SHP77 (cell line): Measurements from ENCODE around the gene CACNA1C.
A peak's percentile ranks its signal among the peaks of the same experiment; 100 is the strongest.

Experiments used
- DNase-seq, 2 experiments: peaks; one replicate each; lab custom pipeline; 2025; lab: John Stamatoyannopoulos, UW

Gene CACNA1C

GRCh38 chr12:2344476-2344875 is 291.7 kb downstream of the CACNA1C start:
- DNase-seq = no peak

GRCh38 chr12:2344885-2345284 is 292.1 kb downstream of the CACNA1C start:
- DNase-seq = no peak

GRCh38 chr12:2345902-2346301 is 293.1 kb downstream of the CACNA1C start:
- no peak for DNase-seq

GRCh38 chr12:2346416-2346815 is 293.6 kb downstream of the CACNA1C start:
- DNase-seq = no peak

DNA sequence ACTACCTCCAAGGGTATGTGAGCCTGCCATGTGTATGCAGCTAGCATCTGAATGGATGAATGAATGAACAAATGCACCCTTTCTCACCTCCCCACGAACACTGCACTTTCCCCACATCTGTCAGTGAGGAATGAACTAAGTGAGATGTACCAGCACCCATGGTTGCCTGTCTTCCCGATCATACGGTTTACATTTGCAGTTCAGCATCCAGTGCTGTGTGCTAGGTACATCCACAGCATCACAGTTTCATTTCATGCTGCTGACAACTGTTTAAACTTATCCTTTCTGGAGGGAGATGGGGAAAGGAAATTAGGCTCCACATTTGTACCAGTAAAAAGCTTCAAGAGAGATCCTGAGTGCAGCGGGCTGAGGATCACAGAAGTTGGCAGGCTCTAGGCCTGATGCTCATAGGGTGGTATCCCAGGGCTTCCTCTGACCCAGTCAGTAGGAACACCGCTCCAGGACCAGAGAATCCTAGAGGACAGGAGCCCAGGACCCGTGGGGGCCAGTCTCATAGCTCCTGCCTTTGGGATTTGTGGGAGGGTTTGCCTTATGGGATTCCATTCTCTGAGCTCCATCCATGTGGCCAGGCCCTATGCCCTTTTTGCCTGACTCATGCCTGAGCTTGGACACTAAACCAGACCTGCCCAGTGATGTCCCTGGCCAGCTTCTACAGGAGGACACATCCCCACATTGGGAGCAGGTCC is 294.5 kb downstream of the CACNA1C start:
- DNase-seq = no peak

GRCh38 chr12:2347844-2348481 is 295.2 kb downstream of the CACNA1C start:
- no peak for DNase-seq

GRCh38 chr12:2348482-2348852 is 295.7 kb downstream of the CACNA1C start:
- no peak for DNase-seq

DNA sequence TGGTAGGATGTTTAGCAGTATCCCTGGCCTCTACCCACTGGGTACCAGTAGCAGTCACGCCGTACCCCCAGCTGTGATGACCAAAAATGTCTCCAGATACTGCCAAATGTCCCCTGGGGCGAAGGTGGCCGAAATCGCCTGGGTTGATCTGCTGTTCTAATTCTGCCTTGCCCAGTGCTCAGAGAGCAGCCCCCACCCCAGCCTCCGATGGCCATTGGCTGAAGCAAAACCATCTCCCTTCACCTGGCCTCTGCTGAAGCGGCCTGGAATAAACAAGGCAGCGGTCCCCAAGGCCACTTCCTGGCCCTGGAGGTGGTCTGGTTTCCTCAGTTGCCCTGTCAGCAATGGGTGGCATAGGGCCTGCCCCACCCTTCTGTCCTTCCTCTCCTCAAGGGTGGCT is 298.4 kb downstream of the CACNA1C start:
- no peak for DNase-seq

- no peak for DNase-seq
These were observed 299.4 kb downstream of the CACNA1C start for GRCh38 chr12:2352203-2352602.

- no peak for DNase-seq
These were observed 300.5 kb downstream of the CACNA1C start for GRCh38 chr12:2353281-2353680.

DNA sequence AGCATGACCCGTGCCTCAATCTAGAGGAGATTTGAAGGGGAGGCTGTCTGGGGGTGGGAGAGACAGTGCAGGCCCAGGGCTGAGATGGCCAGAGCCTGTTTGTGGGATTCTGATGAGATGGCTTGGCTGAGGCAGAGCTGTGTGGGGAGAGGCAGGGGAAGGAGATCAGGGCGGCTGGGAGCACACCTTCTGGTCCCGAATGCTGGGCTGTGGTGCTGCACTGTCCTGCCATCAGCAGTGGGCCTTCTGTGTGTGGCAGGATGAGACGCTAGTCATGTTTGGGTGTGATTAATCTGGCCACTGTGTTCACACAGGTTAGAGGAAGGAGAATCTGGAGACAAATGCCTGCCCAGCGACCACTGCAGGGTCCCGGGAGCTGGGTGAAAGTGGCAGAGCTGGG is 300.9 kb downstream of the CACNA1C start:
- no peak for DNase-seq

DNA sequence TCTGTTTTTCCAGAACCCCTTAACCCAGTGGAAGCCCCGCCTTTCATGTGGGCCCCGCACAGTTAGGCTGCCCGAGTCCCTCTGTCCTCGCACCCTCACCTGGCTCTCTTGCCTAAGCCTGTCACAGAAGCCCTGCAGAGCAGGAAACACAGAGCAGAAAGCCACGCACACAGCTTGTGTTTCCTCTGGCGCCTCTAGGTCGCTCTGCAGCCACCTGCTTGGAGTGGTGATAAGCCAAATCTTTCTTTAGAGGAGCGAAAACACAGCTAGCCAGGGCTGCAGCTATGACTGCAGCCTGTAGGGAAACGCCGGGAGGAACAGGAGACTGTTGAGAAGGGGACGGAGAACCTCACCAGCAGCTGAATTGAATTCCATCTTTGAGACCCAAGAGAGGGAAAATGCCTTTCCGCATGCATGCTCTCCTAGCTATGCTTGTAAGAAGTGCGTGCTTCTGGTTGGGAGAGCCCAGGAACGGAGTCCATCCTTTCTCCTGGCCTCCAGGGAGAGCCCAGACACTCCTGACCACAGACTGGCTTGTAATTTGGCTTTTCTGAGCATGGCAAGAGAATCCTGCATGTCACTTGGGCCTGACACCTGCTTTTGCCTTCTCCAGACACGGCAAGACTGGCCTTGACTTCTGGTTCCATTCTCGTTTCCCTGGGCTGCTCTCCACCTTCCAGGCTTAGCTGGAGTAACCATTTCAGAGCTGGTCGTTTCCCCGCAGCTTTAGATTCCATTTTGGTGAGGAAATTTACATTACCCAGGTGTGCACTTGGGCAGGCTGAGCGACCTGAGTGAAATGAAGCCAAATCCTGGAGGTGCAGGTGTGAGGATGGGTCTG is 301.6 kb downstream of the CACNA1C start:
- DNase-seq = peak in 1 of 2 experiments; percentile 9

DNA sequence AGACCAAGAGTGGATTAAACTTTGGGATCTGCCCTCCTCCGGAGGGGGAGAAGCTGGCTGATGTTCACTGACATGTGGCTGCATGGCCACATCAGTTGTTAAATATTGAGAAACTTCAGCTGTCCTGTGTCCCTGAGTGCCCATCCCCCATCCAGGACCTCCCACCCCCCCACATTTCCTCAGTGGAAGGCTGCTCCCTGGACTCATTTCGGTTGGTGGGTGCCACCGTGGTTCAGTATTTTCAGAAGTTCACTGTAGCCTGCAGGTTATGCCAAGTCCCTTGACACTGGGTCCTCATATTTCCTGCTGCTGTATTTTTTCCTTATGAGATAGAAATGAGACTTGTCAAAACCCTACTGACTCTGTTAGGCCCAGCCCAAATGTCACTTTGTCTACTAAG is 302.4 kb downstream of the CACNA1C start:
- DNase-seq = no peak

- no peak for DNase-seq
These were observed 302.8 kb downstream of the CACNA1C start for GRCh38 chr12:2355604-2356003.

DNA sequence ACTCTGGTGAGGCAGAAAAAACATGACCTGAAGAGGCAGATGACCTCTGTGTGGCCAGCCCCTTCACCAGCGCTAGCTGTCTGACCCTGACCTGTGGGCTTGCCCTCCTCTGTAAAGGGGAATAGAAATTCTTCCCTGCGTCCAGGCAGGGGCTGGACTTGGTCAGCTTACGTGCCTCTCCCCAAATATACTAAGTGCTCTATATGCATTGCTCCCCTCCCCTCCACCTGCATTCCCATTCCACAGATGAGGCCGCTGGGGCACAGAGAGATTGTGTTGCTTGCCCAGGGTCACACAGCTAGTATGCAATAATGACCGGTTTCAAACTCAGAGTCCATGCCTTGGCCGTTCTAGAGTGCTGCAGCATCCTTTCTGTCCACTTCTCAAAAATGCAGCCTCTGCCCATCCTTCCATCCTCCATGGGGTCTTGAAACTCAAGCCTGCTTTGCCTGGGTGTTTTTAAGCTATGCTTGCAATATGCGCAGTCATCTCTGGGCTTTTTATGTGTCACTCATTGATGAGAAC is 303.9 kb downstream of the CACNA1C start:
- DNase-seq = no peak

DNA sequence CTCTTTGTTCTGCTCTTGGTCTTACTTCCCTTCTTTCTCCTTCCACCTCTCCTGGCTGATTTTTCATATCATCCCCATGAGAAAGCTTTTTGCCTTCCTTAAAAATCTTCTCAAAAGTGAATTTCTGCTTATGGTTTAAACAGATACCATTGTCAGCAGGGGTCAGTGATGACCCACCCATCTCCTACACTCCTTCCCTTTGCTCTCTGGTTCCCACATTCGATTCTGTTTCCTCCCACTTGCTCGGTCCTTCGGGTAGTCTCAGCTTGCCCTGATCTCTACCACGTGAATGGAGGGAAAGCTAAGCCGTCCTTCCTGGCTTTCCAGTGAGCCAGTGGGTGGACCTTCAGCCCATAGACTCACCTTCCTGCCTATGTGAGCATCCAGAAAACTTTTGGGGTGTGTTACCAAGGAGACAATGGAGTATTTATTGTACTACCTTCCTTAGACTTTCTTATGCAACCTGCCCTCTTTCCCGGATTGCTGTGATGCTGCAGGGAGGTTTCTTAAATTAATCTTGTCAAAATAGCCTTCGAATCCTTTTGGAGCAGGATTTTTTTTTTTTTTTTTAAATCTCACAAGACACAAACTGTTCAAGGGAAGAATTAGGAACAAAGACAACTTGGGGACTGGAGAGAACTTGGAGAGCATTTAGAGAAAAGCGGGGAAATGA is 306.3 kb downstream of the CACNA1C start:
- no peak for DNase-seq

- no peak for DNase-seq
These were observed 307.2 kb downstream of the CACNA1C start for GRCh38 chr12:2359725-2360629.

DNA sequence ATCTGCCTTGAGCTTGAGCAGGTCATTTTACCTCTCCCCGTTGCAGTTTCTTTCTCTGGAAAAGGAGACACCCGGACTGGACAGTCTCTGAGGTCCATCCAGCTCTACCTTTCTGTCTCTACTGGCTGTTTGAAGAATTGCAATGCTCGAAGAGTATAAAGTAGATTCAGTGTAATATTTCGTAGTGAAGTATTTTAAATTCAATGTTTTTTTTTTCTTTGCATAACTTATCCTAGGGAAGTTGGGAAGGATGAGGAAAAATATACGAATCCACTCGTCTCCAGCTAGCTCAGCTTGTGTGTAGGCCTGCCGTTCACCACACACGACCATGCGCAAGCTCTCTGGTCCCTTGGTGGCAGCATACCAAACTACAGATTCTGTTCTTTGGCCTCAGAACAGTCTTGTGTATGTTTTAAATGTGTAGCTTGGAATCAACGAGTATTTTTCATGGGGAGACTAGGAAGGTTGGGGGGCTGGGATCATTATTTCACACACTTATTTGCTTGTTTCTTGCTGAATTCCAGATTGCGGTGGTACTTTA is 307.9 kb downstream of the CACNA1C start:
- DNase-seq = no peak

DNA sequence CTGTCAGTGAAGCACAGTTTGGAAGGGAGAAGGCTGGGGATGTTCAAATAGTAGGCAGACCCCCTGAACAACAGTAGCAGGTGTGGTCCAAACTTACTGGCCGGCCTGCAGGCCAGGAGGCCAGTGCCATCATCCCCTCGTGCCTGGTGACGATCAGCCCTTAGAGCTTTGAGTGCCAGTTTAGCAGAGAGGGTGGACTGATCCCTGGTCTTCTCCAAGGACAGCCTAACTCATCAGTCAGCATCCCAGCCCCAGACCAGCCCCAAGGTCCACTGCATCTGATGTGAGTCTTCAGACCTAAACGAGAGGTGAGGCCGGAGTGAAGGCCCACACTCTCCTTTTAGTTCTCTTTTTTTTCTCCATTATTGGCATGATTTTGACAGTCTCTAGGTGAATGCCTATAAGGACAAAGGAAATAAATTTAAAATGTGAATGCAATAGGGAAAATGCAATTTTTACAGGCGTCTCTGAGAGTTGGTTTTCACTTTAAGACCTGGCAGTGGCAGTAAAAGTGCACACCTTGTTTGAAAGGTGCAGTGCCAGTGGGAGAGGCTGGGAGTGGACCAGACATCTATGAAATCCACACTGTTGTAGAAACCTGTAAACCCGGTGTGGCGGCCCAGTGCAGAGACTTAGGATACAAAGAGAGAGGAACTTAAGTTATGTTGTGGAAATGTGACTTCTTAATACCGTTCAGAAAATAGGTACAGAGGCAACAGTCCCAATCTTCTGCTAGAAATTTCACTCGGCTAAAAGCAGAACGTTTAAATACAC is 311.2 kb downstream of the CACNA1C start:
- no peak for DNase-seq

- no peak for DNase-seq
These were observed 311.9 kb downstream of the CACNA1C start for GRCh38 chr12:2364631-2365051.
